Measurements from ENCODE around the gene SLC17A8. TPM values are rescaled to one million over a fixed set of nuclear protein-coding genes. Genes with fewer than 3 reads are reported as not detected.

Gene SLC17A8
- total RNA-seq, 1 experiment from 2014 or later, result not detected

- Mint-ChIP-seq H3K9me3 (ENCODE audit: unreplicated experiment) (no peaks in the 10 kb centered on the region), H3K4me1 (ENCODE audit: low read depth, unreplicated experiment) (no peaks in the 10 kb centered on the region), H3K27ac (ENCODE audit: unreplicated experiment) (no peak overlapping the region), H3K27me3 (ENCODE audit: insufficient read depth, unreplicated experiment) (no peaks in the 10 kb centered on the region), H3K36me3 (ENCODE audit: insufficient read depth, unreplicated experiment) (no peaks in the 10 kb centered on the region), H3K4me3 (ENCODE audit: unreplicated experiment) (no peak overlapping the region)
- POLR2A ChIA-PET, result no interaction called here
- Histone ChIP-seq H3K9me3 (no peaks in the 10 kb centered on the region), H3K27me3 (replicated peaks; ENCODE audit: control insufficient read depth, insufficient read depth, low read length) (no peaks in the 10 kb centered on the region), H3K4me1 (no peaks in the 10 kb centered on the region), H3K4me3 (ENCODE audit: low read depth, low read length) (no peak overlapping the region), H3K36me3 (ENCODE audit: control insufficient read depth, insufficient read depth, low read length) (no peaks in the 10 kb centered on the region)
- no peak for TF ChIP-seq CTCF (IDR thresholded peaks at IDR 0.05; ENCODE audit: insufficient read depth in 1 of 2, low read depth in 1 of 2, low read length in 1 of 2, severe bottlenecking in 1 of 2, unreplicated experiment in 1 of 2)
- CTCF ChIA-PET, result no interaction called here
- BruUV-seq (replicated peaks), result no TSS peak
- intact Hi-C loops (cut with micrococcal nuclease; ENCODE audit: unreplicated experiment), result no loop called here
- DNase-seq, result no peak
Observed at GRCh38 chr12:100402763-100403162, 45.9 kb downstream of the SLC17A8 start.

GRCh38 chr12:100403446-100403845, 46.6 kb downstream of the SLC17A8 start:
- no peak for DNase-seq
- no peak overlapping the region for H3K27ac Mint-ChIP-seq (ENCODE audit: unreplicated experiment)
- no peaks in the 10 kb centered on the region for H3K4me1 ChIP-seq
- H3K27me3 ChIP-seq (replicated peaks; ENCODE audit: control insufficient read depth, insufficient read depth, low read length), result no peaks in the 10 kb centered on the region
- no peaks in the 10 kb centered on the region for H3K36me3 ChIP-seq (ENCODE audit: control insufficient read depth, insufficient read depth, low read length)
- H3K4me3 Mint-ChIP-seq (ENCODE audit: unreplicated experiment), result no peak overlapping the region
- BruUV-seq (replicated peaks), result no TSS peak
- intact Hi-C loops (cut with micrococcal nuclease; ENCODE audit: unreplicated experiment), result no loop called here
- H3K4me1 Mint-ChIP-seq (ENCODE audit: low read depth, unreplicated experiment), result no peaks in the 10 kb centered on the region
- H3K27me3 Mint-ChIP-seq (ENCODE audit: insufficient read depth, unreplicated experiment), result no peaks in the 10 kb centered on the region
- no peaks in the 10 kb centered on the region for H3K9me3 Mint-ChIP-seq (ENCODE audit: unreplicated experiment)
- no peaks in the 10 kb centered on the region for H3K36me3 Mint-ChIP-seq (ENCODE audit: insufficient read depth, unreplicated experiment)
- no peak overlapping the region for H3K4me3 ChIP-seq (ENCODE audit: low read depth, low read length)
- TF ChIP-seq CTCF (IDR thresholded peaks at IDR 0.05; ENCODE audit: insufficient read depth in 1 of 2, low read depth in 1 of 2, low read length in 1 of 2, severe bottlenecking in 1 of 2, unreplicated experiment in 1 of 2), result no peak
- ChIA-PET CTCF (no interaction called here), POLR2A (no interaction called here)
- H3K9me3 ChIP-seq, result no peaks in the 10 kb centered on the region

GRCh38 chr12:100404769-100405407, 48.0 kb downstream of the SLC17A8 start:
- no peak overlapping the region for H3K4me3 Mint-ChIP-seq (ENCODE audit: unreplicated experiment)
- H3K27me3 Mint-ChIP-seq (ENCODE audit: insufficient read depth, unreplicated experiment), result no peaks in the 10 kb centered on the region
- Histone ChIP-seq H3K4me1 (no peaks in the 10 kb centered on the region), H3K9me3 (no peaks in the 10 kb centered on the region), H3K36me3 (ENCODE audit: control insufficient read depth, insufficient read depth, low read length) (no peaks in the 10 kb centered on the region), H3K4me3 (ENCODE audit: low read depth, low read length) (no peak overlapping the region), H3K27me3 (replicated peaks; ENCODE audit: control insufficient read depth, insufficient read depth, low read length) (no peaks in the 10 kb centered on the region)
- H3K27ac Mint-ChIP-seq (ENCODE audit: unreplicated experiment), result no peak overlapping the region
- no peaks in the 10 kb centered on the region for H3K9me3 Mint-ChIP-seq (ENCODE audit: unreplicated experiment)
- CTCF ChIA-PET, result interaction anchor here (0.6 to 1.1 kb wide), 4 partner anchors 30 to 56 kb away, joined by 3 to 5 read pairs (median 3); no protein-coding TSS in a partner anchor
- POLR2A ChIA-PET, result no interaction called here
- intact Hi-C loops (cut with micrococcal nuclease; ENCODE audit: unreplicated experiment), result no loop called here
- peak in 1 of 2 experiments; percentile 34 for TF ChIP-seq CTCF (IDR thresholded peaks at IDR 0.05; ENCODE audit: insufficient read depth in 1 of 2, low read depth in 1 of 2, low read length in 1 of 2, severe bottlenecking in 1 of 2, unreplicated experiment in 1 of 2)
- H3K36me3 Mint-ChIP-seq (ENCODE audit: insufficient read depth, unreplicated experiment), result no peaks in the 10 kb centered on the region
- H3K4me1 Mint-ChIP-seq (ENCODE audit: low read depth, unreplicated experiment), result no peaks in the 10 kb centered on the region
- peak; percentile 45 to 47 for DNase-seq
- BruUV-seq (replicated peaks), result no TSS peak
